Common myeloid progenitor, CD34-positive (primary cell): ENCODE results near the gene METTL17.
"Not testable (repeated sequence)": the region's sequence is repeated elsewhere in the genome, so short reads cannot be mapped to it uniquely, and the experiment has no call there.

ENCODE experiments used
- CTCF ChIA-PET: fragments of 350-600 bp; sonication (Branson Sonifier 250); formaldehyde crosslinking; loops from one replicate; lab custom pipeline; 2021; ENCODE audit warnings: antibody characterized with exemption; lab: Charles Lee
- POLR2A ChIA-PET: fragments of 350-600 bp; sonication (Branson Sonifier 250); formaldehyde crosslinking; loops from one replicate; lab custom pipeline; 2021; ENCODE audit warnings: antibody characterized with exemption; lab: Charles Lee
- DNase-seq, 3 donors: peaks; one replicate each; pipeline versions ENCODE4 v3.0.0 to v3.0.0-alpha.2; 2013
- H3K27ac ChIP-seq, 2 experiments: 1 replicate in 1 of 2; 2 replicates in 1 of 2; pipeline ENCODE4 v1.7.0; 2013; ENCODE audit warnings: inconsistent platforms in 2 of 2, low read length in 2 of 2, mild to moderate bottlenecking in 2 of 2, low read depth in 1 of 2, moderate library complexity in 1 of 2; ENCODE audit not compliant: severe bottlenecking in 2 of 2, insufficient read depth in 1 of 2, poor library complexity in 1 of 2
- H3K27me3 ChIP-seq, 5 experiments: replicated peaks in 2 of 5; 1 replicate in 3 of 5; 2 replicates in 2 of 5; pipeline versions ENCODE4 v1.6.1 to v1.7.0; 2013; ENCODE audit warnings: low read length in 4 of 5, mild to moderate bottlenecking in 2 of 5, moderate library complexity in 2 of 5, inconsistent platforms in 1 of 5; ENCODE audit not compliant: insufficient read depth in 5 of 5, control insufficient read depth in 4 of 5
- H3K36me3 ChIP-seq, 4 experiments: 1 replicate in 2 of 4; 2 replicates in 2 of 4; pipeline versions ENCODE4 v1.6.1 to v1.7.0; 2013; ENCODE audit warnings: low read length in 3 of 4, control low read depth in 1 of 4, mild to moderate bottlenecking in 1 of 4; ENCODE audit not compliant: control insufficient read depth in 4 of 4, insufficient read depth in 4 of 4
- H3K4me1 ChIP-seq, 4 experiments: 1 replicate in 3 of 4; 2 replicates in 1 of 4; pipeline versions ENCODE4 v1.6.1 to v1.7.1; 2013; ENCODE audit warnings: low read length in 3 of 4, mild to moderate bottlenecking in 3 of 4, control low read depth in 1 of 4, inconsistent platforms in 1 of 4, moderate library complexity in 1 of 4; ENCODE audit not compliant: control insufficient read depth in 4 of 4, insufficient read depth in 4 of 4; ENCODE audit errors: control extremely low read depth in 1 of 4
- H3K4me3 ChIP-seq, 7 experiments: 1 replicate in 4 of 7; 2 replicates in 3 of 7; pipeline versions ENCODE4 v1.5.1 to v1.7.0; 2013; ENCODE audit warnings: mild to moderate bottlenecking in 7 of 7, low read length in 6 of 7, moderate library complexity in 6 of 7, inconsistent platforms in 2 of 7, low read depth in 2 of 7, control low read depth in 1 of 7; ENCODE audit not compliant: insufficient read depth in 4 of 7, control insufficient read depth in 1 of 7; ENCODE audit errors: extremely low read depth in 1 of 7
- H3K9me3 ChIP-seq, 5 experiments: 1 replicate in 4 of 5; 2 replicates in 1 of 5; pipeline versions ENCODE4 v1.6.1 to v1.7.1; 2013; ENCODE audit warnings: low read length in 4 of 5, mild to moderate bottlenecking in 2 of 5, inconsistent platforms in 1 of 5, low read depth in 1 of 5, moderate library complexity in 1 of 5; ENCODE audit not compliant: control insufficient read depth in 4 of 5, insufficient read depth in 2 of 5; ENCODE audit errors: control extremely low read depth in 1 of 5
- WGBS: methylation state at CpG from one replicate; pipeline ENCODE4 v1.1.5; 2013; ENCODE audit not compliant: insufficient coverage; 5-methylcytosine and 5-hydroxymethylcytosine counted together

METTL17 gene

DNA sequence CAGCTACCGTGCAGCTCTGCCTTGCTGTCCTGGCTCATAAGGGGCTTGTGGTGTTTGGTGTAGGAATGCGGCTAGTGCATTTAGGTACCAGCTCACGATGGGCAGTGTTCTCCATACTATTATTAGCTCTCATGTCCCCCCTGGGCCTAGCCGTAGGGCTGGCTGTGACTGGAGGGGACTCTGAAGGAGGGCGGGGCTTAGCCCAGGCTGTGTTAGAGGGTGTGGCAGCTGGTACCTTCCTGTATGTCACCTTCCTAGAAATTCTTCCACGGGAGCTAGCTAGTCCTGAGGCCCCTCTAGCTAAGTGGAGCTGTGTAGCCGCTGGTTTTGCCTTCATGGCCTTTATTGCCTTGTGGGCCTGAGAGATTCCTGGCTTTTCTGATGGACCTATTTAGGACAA is 11.4 kb downstream of the METTL17 start:
- DNase-seq: no peak
- CTCF ChIA-PET: interaction anchor here (0.6 to 10.6 kb wide), 8 partner anchors 13 to 254 kb away, joined by 3 to 109 read pairs (median 4); no protein-coding TSS in a partner anchor
- Histone ChIP-seq H3K27ac (no peak overlapping the region), H3K9me3 (no peaks in the 10 kb centered on the region), H3K4me3 (no peak overlapping the region), H3K27me3 (no peaks in the 10 kb centered on the region), H3K36me3 (peaks cover 1 to 14% (median 8%) of the 10 kb centered on the region in 4 experiments), H3K4me1 (no peaks in the 10 kb centered on the region)
- POLR2A ChIA-PET: no interaction called here
- WGBS: 87% methylated on average over 4 of the region's 7 CpGs

DNA sequence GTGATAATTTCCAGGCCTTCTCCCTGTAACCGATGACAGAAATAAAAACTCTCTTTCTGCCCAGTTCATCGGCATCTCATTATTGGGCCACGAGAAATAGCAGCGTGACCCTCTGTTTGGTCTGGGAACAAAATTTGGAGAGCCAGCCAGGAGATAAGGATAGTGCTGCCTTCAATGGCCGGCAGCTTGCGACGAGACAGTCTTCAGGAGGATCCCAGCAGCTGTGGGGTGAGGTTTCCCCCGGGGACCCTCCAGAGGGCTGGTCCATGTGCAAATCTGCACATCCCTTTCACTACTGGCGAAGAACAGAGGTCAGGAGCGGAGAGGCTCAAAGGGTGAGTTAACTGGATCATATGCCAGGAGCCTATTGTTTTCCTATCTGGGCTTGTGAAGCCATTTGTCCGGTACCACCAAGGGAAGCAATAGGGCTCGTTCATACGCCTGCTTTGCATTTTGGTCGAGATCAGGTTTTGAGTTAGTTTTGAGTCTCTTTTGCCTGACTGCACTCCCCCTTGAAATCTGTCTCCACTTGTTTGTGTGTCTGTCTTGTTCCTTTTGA is 14.1 kb downstream of the METTL17 start:
- CTCF ChIA-PET: interaction anchor here (1.1 to 10.6 kb wide), 6 partner anchors 9 to 90 kb away, joined by 3 to 109 read pairs (median 6); no protein-coding TSS in a partner anchor
- DNase-seq: no peak

DNA sequence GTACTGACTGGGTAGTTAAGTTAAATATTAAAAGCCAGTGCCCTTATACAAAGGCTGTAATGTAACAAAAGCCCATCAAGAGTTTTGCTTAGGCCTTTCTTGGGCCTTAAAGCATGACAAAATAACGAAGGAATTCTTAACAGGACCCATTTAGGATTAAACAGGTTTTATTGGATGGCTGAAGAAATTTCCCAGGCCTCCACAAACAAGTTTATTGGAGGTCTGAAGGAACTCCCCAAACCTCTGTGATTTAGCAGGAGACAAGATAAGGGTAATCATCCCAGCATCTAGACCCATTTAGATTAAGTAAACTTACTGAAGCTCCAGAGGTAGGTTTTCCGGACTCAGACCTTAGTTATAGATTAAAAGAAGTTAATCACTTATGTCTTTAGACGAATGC is 19.9 kb downstream of the METTL17 start:
- H3K27me3 ChIP-seq, H3K4me1 ChIP-seq, H3K27ac ChIP-seq, H3K4me3 ChIP-seq, H3K9me3 ChIP-seq, DNase-seq, H3K36me3 ChIP-seq, POLR2A ChIA-PET: not testable (repeated sequence)
- CTCF ChIA-PET: interaction anchor here (1.3 to 16.8 kb wide), 6 partner anchors 11 to 94 kb away, joined by 3 to 345 read pairs (median 66); partner anchors contain the start of genes RNASE13, RNASE7, SLC39A2 and TMEM253
- WGBS: 100% methylated on average over 1 of the region's 3 CpGs

More for the DNA sequence above, 14.1 kb downstream of the METTL17 start:
- no peaks in the 10 kb centered on the region for H3K27me3 ChIP-seq
- no peak overlapping the region for H3K4me3 ChIP-seq
- POLR2A ChIA-PET: no interaction called here
- 98% methylated on average over 13 of the region's 14 CpGs for WGBS
- H3K4me1 ChIP-seq: no peaks in the 10 kb centered on the region
- no peaks in the 10 kb centered on the region for H3K36me3 ChIP-seq
- no peaks in the 10 kb centered on the region for H3K9me3 ChIP-seq
- no peak overlapping the region for H3K27ac ChIP-seq

DNA sequence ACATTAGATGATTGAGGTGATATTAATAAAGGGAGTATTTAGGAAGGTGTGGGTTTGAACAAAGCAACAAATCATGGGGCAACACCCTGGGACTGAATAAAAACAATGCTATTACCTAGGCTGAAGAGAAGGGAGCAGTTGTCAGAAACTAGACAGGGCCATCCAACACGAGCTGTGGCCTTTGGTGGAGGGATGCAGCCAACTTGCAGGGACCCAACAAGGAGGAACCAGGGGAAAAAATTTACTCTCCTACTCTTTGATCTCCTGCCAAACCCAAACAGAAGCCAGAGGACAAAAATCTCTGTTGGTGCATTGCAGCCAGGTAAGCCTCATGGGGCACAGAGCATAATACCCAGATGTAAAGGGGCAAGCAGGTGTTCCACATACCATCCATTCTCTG is 21.4 kb downstream of the METTL17 start:
- H3K9me3 ChIP-seq: no peaks in the 10 kb centered on the region
- no peak overlapping the region for H3K27ac ChIP-seq
- DNase-seq: no peak
- no peaks in the 10 kb centered on the region for H3K36me3 ChIP-seq
- POLR2A ChIA-PET: no interaction called here
- CTCF ChIA-PET: interaction anchor here (1.3 to 16.8 kb wide), 8 partner anchors 9 to 93 kb away, joined by 4 to 345 read pairs (median 107); partner anchors contain the start of genes RNASE13, RNASE7, SLC39A2 and TMEM253
- no peaks in the 10 kb centered on the region for H3K4me1 ChIP-seq
- H3K4me3 ChIP-seq: no peak overlapping the region
- H3K27me3 ChIP-seq: peaks cover 0 to 3% (median 0%) of the 10 kb centered on the region in 5 experiments
- 88% methylated on average over 1 of the region's 1 CpG for WGBS

DNA sequence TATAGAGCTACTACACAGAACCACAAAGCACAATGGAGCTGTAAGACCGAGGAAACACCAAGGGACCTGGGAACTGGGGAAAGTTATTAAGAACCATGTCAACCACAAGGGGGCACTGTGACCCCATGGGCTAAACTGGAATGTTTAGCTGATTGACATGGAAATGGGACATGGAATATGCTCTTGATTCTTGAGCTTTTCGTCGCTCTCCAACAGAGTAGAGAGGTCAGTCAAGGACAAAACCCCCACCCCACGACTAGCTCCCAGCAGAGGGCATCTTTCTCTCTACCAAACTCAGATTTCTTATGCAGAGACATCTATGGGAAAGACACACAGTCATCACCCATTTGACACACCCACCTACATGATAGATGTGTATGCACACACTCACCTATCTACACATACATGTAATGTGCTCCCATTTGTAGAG is 25.0 kb downstream of the METTL17 start:
- peak; percentile 82 to 90 (median 84) for DNase-seq
- Histone ChIP-seq H3K9me3 (no peaks in the 10 kb centered on the region), H3K27me3 (peaks cover 0 to 3% (median 0%) of the 10 kb centered on the region in 5 experiments), H3K4me1 (peaks cover 0 to 17% (median 4%) of the 10 kb centered on the region in 4 experiments), H3K36me3 (peaks cover 0 to 12% (median 1%) of the 10 kb centered on the region in 4 experiments), H3K4me3 (no peak overlapping the region), H3K27ac (no peak overlapping the region)
- CTCF ChIA-PET: interaction anchor here (0.9 to 16.8 kb wide), 32 partner anchors 9 to 178 kb away, joined by 3 to 345 read pairs (median 6); partner anchors contain the start of genes ARHGEF40, NDRG2, RNASE13 and RNASE7
- POLR2A ChIA-PET: interaction anchor here (1.7 kb wide), 1 partner anchor 25 kb away, joined by 9 read pairs; no protein-coding TSS in a partner anchor
- WGBS: 0% methylated on average over 1 of the region's 4 CpGs

DNA sequence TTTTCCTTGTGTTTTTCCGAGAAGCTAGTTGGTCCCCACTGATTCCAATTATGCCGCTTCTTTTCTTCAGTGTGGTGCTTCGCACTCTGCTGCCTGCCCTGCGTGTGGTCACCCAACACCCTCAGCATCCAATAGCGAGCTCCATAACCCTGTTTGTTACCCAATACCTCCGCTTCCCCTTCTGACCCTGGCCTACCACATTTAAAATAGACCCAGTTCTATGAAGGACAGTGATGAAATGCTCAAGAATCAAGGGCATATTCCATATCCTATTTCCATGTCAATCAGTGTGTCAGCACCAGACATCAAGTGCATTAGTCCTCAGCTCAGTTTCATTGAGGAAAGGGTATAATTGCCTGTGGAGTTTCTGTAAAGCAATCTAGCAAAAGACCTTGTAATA is 25.5 kb downstream of the METTL17 start:
- ChIA-PET POLR2A (interaction anchor here (1.7 kb wide), 1 partner anchor 24 kb away, joined by 9 read pairs; no protein-coding TSS in a partner anchor), CTCF (interaction anchor here (0.9 to 16.8 kb wide), 31 partner anchors 8 to 177 kb away, joined by 3 to 345 read pairs (median 7); partner anchors contain the start of genes ARHGEF40, NDRG2, RNASE13 and RNASE7)
- 96% methylated on average over 3 of the region's 6 CpGs for WGBS
- H3K27me3 ChIP-seq: peaks cover 0 to 3% (median 0%) of the 10 kb centered on the region in 5 experiments
- H3K27ac ChIP-seq: no peak overlapping the region
- no peaks in the 10 kb centered on the region for H3K9me3 ChIP-seq
- H3K4me3 ChIP-seq: no peak overlapping the region
- peaks cover 0 to 17% (median 4%) of the 10 kb centered on the region in 4 experiments for H3K4me1 ChIP-seq
- DNase-seq: no peak
- peaks cover 0 to 14% (median 1%) of the 10 kb centered on the region in 4 experiments for H3K36me3 ChIP-seq
